IMR-90 (cell line): ENCODE data around the gene ARHGAP45. TPM values are rescaled to one million over a fixed set of nuclear protein-coding genes. Genes with fewer than 3 reads are reported as not detected.

Experiments
- ATAC-seq: fragments of 200-7000 bp; cut with Tn5 transposase; 2 replicates; pipeline ENCODE4 v1.9.1; 2020; ENCODE audit warnings: low read depth, mild to moderate bottlenecking, moderate library complexity
- BruUV-seq: library from RNA; stranded (reverse); fragments of 400-500 nt; replicated peaks from 2 replicates; lab custom pipeline; 2021; lab: Mats Ljungman, UMichigan
- CTCF ChIA-PET: fragments of 300-600 bp; formaldehyde crosslinking; extraction: SDS; loops from one replicate; lab custom pipeline; 2021; ENCODE audit warnings: antibody characterized with exemption; lab: Yijun Ruan, JAX
- POLR2A ChIA-PET: fragments of 300-600 bp; sonication (Branson Sonifier 250); formaldehyde crosslinking; loops from one replicate; lab custom pipeline; 2022; ENCODE audit warnings: antibody characterized with exemption; ENCODE audit not compliant: unreplicated experiment; lab: Charles Lee
- DNase-seq: peaks from one replicate; pipeline ENCODE4 v3.0.0; 2013
- H2AFZ ChIP-seq: replicated peaks from 2 replicates; pipeline ENCODE3; 2013; ENCODE audit warnings: low read length, mild to moderate bottlenecking; ENCODE audit not compliant: poor library complexity
- H2AK5ac ChIP-seq: 2 replicates; pipeline ENCODE4 v1.6.1; 2013; ENCODE audit warnings: low read depth, low read length, inconsistent platforms
- H2AK9ac ChIP-seq: replicated peaks from 2 replicates; pipeline ENCODE3; 2013; ENCODE audit warnings: mild to moderate bottlenecking, low read depth, low read length, moderate library complexity; ENCODE audit not compliant: poor library complexity
- H2BK120ac ChIP-seq: 2 replicates; pipeline ENCODE4 v1.6.1; 2013; ENCODE audit warnings: low read depth, low read length, inconsistent platforms
- H2BK15ac ChIP-seq: 3 replicates; pipeline ENCODE4 v1.6.1; 2013; ENCODE audit warnings: low read depth, low read length, inconsistent platforms
- H2BK20ac ChIP-seq: 2 replicates; pipeline ENCODE4 v1.6.1; 2013; ENCODE audit warnings: low read depth, mild to moderate bottlenecking, inconsistent platforms, low read length, moderate library complexity
- H2BK5ac ChIP-seq: 2 replicates; pipeline ENCODE4 v1.6.1; 2013; ENCODE audit warnings: mild to moderate bottlenecking, low read depth, low read length, inconsistent platforms; ENCODE audit not compliant: poor library complexity, severe bottlenecking
- H3K14ac ChIP-seq: replicated peaks from 2 replicates; pipeline ENCODE4 v1.6.1; 2013; ENCODE audit warnings: low read depth, low read length, inconsistent platforms
- H3K18ac ChIP-seq: 2 replicates; pipeline ENCODE4 v1.6.1; 2013; ENCODE audit warnings: low read depth, low read length, control low read depth
- H3K23ac ChIP-seq: 2 replicates; pipeline ENCODE4 v1.6.1; 2013; ENCODE audit warnings: low read depth, low read length, inconsistent platforms
- H3K27ac ChIP-seq: 2 replicates; pipeline ENCODE4 v1.5.1; 2013; ENCODE audit warnings: mild to moderate bottlenecking, control low read depth, low read length; ENCODE audit not compliant: insufficient read depth
- H3K27me3 ChIP-seq: 2 replicates; pipeline ENCODE4 v1.6.1; 2013; ENCODE audit warnings: low read length; ENCODE audit not compliant: control insufficient read depth, insufficient read depth
- H3K36me3 ChIP-seq: 2 replicates; pipeline ENCODE4 v1.6.1; 2013; ENCODE audit warnings: low read length, mixed read lengths; ENCODE audit not compliant: control insufficient read depth, insufficient read depth
- H3K4ac ChIP-seq: 2 replicates; pipeline ENCODE4 v1.6.1; 2013; ENCODE audit warnings: low read depth, low read length, inconsistent platforms
- H3K4me1 ChIP-seq: 2 replicates; pipeline ENCODE4 v1.6.1; 2013; ENCODE audit warnings: low read length, mixed read lengths; ENCODE audit not compliant: control insufficient read depth, insufficient read depth
- H3K4me2 ChIP-seq: 2 replicates; pipeline ENCODE4 v1.6.1; 2013; ENCODE audit warnings: low read depth, mild to moderate bottlenecking, control low read depth, low read length, moderate library complexity
- H3K4me3 ChIP-seq: 2 replicates; pipeline ENCODE4 v1.5.1; 2013; ENCODE audit warnings: low read depth, mild to moderate bottlenecking, control low read depth, low read length, moderate library complexity; ENCODE audit not compliant: insufficient read depth
- H3K56ac ChIP-seq: 2 replicates; pipeline ENCODE4 v1.6.1; 2013; ENCODE audit warnings: low read length, inconsistent platforms; ENCODE audit not compliant: insufficient read depth; ENCODE audit errors: extremely low read depth
- H3K79me1 ChIP-seq, 2 experiments: 2 replicates each; pipeline ENCODE4 v1.6.1; 2013; ENCODE audit warnings: low read length in 2 of 2, inconsistent platforms in 1 of 2, low read depth in 1 of 2
- H3K9ac ChIP-seq: 2 replicates; pipeline ENCODE4 v1.6.1; 2013; ENCODE audit warnings: low read depth, low read length, control low read depth
- H3K9me1 ChIP-seq: 2 replicates; pipeline ENCODE4 v1.6.1; 2013; ENCODE audit warnings: low read length, inconsistent platforms; ENCODE audit not compliant: insufficient read depth
- H3K9me3 ChIP-seq: 2 replicates; pipeline ENCODE4 v1.6.1; 2013; ENCODE audit warnings: low read length; ENCODE audit not compliant: control insufficient read depth, insufficient read depth
- H4K20me1 ChIP-seq: 2 replicates; pipeline ENCODE4 v1.6.1; 2013; ENCODE audit warnings: low read length, inconsistent platforms; ENCODE audit not compliant: insufficient read depth
- H4K5ac ChIP-seq: 2 replicates; pipeline ENCODE4 v1.6.1; 2013; ENCODE audit warnings: mild to moderate bottlenecking, low read depth, low read length, control low read depth
- H4K8ac ChIP-seq, 2 experiments: 2 replicates each; pipeline ENCODE4 v1.6.1; 2013; ENCODE audit warnings: low read depth in 2 of 2, low read length in 2 of 2, control low read depth in 1 of 2, inconsistent platforms in 1 of 2
- H4K91ac ChIP-seq: 2 replicates; pipeline ENCODE4 v1.6.1; 2013; ENCODE audit warnings: low read depth, low read length, inconsistent platforms; ENCODE audit not compliant: insufficient read depth
- BHLHE40 ChIP-seq: fragments of 150-350 bp; IDR thresholded peaks from 2 replicates; pipeline ENCODE4 v1.6.1; 2016; ENCODE audit warnings: mild to moderate bottlenecking, low read depth, low read length
- FOS ChIP-seq: fragments of 150-350 bp; IDR thresholded peaks from 2 replicates; pipeline ENCODE4 v1.6.1; 2016; ENCODE audit warnings: low read depth, low read length
- MAZ ChIP-seq: IDR thresholded peaks from 2 replicates; pipeline ENCODE4 v1.6.1; 2012; ENCODE audit warnings: low read depth, mild to moderate bottlenecking, low read length, improper control_type of control experiment, moderate library complexity, borderline replicate concordance
- MXI1 ChIP-seq: IDR thresholded peaks from 2 replicates; pipeline ENCODE4 v1.6.1; 2012; ENCODE audit warnings: low read depth, mild to moderate bottlenecking, low read length, moderate library complexity, borderline replicate concordance
- SMC3 ChIP-seq: fragments of 150-350 bp; IDR thresholded peaks from 2 replicates; pipeline ENCODE4 v1.6.1; 2016; ENCODE audit warnings: low read depth, mild to moderate bottlenecking, antibody characterized with exemption, low read length, moderate library complexity
- USF2 ChIP-seq: fragments of 150-350 bp; IDR thresholded peaks from 2 replicates; pipeline ENCODE4 v1.6.1; 2017; ENCODE audit warnings: mild to moderate bottlenecking, antibody characterized with exemption, low read length, low read depth
- WGBS, 2 experiments: methylation state at CpG; one replicate each; pipeline versions ENCODE4 v1.1.5 to v1.1.7; 2013; ENCODE audit warnings: missing lambda C conversion rate in 2 of 2; ENCODE audit not compliant: insufficient read length in 1 of 2; ENCODE audit errors: extremely low coverage in 2 of 2; 5-methylcytosine and 5-hydroxymethylcytosine counted together
- dilution Hi-C: fragments of 300-500 bp; cut with HindIII; formaldehyde crosslinking; loops from one replicate; pipeline ENCODE4 v1.14.3; 2018; ENCODE audit warnings: low sequenced_read_pairs; ENCODE audit not compliant: unreplicated experiment
- in situ Hi-C: fragments of 300-500 bp; cut with MboI; formaldehyde crosslinking; loops from 3 replicates; pipeline ENCODE4 v1.14.3; 2019; ENCODE audit warnings: low sequenced_read_pairs, inconsistent platforms, mixed read lengths
- intact Hi-C: fragments of 100-400 bp; cut with micrococcal nuclease; formaldehyde crosslinking; loops from 2 replicates; pipeline ENCODE4 v1.10.0; 2022
- polyA plus RNA-seq, 3 experiments: library from polyadenylated mRNA; depleted of rRNA; stranded (reverse); fragments of >200 nt; gene quantifications; 2 replicates each; pipeline ENCODE4 v1.2.3, GENCODE V29; 2012; ENCODE audit warnings: low replicate concordance in 1 of 3
- total RNA-seq: library from RNA; depleted of rRNA; stranded (reverse); fragments of >200 nt; gene quantifications from 2 replicates; pipeline ENCODE4 v1.2.3, GENCODE V29; 2012
- TF ChIP-seq, protein P1 (sequence below): conservative IDR thresholded peaks from 2 replicates; pipeline ENCODE4 v1.5.1; 2012; ENCODE audit warnings: mild to moderate bottlenecking, low read depth, low read length, improper control_type of control experiment

The ARHGAP45 gene
- total and polyA plus RNA-seq, 2 of the 4 experiments (the other 2 are of a cell fraction), result 1.3 to 1.7 TPM

DNA sequence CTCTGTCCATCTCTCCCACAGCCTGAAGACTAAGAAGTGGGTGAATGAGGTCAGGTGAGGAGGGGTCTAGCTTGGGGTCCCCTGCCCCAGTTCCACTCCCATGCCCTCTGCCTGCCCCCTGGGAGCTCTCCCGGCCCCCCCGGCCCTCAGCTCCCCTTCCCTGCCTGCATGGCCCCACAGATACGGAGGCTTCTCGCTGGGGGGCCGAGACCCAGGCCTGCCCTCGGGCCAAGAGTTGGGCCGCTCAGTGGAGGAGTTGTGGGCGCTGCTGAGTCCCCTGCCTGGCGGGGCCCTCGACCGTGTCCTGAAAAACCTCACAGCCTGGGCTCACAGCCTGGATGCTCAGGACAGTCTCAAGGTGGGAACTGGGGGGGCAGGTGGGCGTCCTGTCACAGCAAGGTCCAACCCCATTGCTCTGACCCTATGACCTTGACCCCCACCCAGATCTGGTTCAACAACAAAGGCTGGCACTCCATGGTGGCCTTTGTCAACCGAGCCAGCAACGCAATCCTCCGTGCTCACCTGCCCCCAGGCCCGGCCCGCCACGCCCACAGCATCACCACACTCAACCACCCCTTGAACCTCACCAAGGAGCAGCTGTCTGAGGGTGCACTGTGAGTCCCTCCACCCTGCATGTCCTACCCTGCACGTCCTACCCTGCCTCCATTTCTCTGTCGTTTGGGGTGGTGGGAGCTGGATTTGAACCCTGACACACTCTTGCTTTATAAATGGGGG, 10.9 kb upstream of the ARHGAP45 start:
- Histone ChIP-seq H4K20me1 (no peaks in the 10 kb centered on the region), H4K5ac (no peak overlapping the region), H2AK5ac (no peak overlapping the region), H3K27me3 (no peaks in the 10 kb centered on the region), H3K4me3 (no peak overlapping the region), H2AFZ (no peak overlapping the region), H3K4me2 (no peak overlapping the region), H2BK20ac (no peak overlapping the region), H4K91ac (no peak overlapping the region), H3K4ac (no peak overlapping the region), H2BK120ac (no peak overlapping the region), H3K27ac (no peak overlapping the region), H3K9me3 (peaks cover 41% of the 10 kb centered on the region), H3K23ac (no peak overlapping the region), H2BK5ac (no peak overlapping the region), H4K8ac (no peak overlapping the region), H3K4me1 (no peaks in the 10 kb centered on the region), H2BK15ac (no peak overlapping the region), H3K56ac (no peak overlapping the region), H3K36me3 (peaks cover 1% of the 10 kb centered on the region; the same call in 1 of the 2 replicates), H3K14ac (no peak overlapping the region), H3K79me1 (no peaks in the 10 kb centered on the region), H3K9me1 (no peaks in the 10 kb centered on the region), H3K9ac (no peak overlapping the region), H3K18ac (no peak overlapping the region), H2AK9ac (no peak overlapping the region)
- no TSS peak for BruUV-seq
- intact Hi-C loops (no loop called here), dilution Hi-C loops (no loop called here), in situ Hi-C loops (no loop called here)
- ATAC-seq, result no peak
- 100% methylated on average over 4 of the region's 20 CpGs; no CpG with 5 or more reads in 1 of the 2 experiments for WGBS, 2 experiments
- DNase-seq, result no peak
- CTCF ChIA-PET, result no interaction called here
- TF ChIP-seq SMC3 (no peak), MAZ (no peak), MXI1 (no peak), FOS (no peak), BHLHE40 (no peak), USF2 (no peak)
- TF ChIP-seq, protein P1, sequence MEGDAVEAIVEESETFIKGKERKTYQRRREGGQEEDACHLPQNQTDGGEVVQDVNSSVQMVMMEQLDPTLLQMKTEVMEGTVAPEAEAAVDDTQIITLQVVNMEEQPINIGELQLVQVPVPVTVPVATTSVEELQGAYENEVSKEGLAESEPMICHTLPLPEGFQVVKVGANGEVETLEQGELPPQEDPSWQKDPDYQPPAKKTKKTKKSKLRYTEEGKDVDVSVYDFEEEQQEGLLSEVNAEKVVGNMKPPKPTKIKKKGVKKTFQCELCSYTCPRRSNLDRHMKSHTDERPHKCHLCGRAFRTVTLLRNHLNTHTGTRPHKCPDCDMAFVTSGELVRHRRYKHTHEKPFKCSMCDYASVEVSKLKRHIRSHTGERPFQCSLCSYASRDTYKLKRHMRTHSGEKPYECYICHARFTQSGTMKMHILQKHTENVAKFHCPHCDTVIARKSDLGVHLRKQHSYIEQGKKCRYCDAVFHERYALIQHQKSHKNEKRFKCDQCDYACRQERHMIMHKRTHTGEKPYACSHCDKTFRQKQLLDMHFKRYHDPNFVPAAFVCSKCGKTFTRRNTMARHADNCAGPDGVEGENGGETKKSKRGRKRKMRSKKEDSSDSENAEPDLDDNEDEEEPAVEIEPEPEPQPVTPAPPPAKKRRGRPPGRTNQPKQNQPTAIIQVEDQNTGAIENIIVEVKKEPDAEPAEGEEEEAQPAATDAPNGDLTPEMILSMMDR, result no peak
- POLR2A ChIA-PET, result no interaction called here
